ENCODE data around the gene SCN1A.

Gene SCN1A

GRCh38 chr2:166042768-166043390, 84.9 kb downstream of the SCN1A start:
- H3K4me1 ChIP-seq (ENCODE audit: control insufficient read depth, insufficient read depth, low read length): no peaks in the 10 kb centered on the region
- no peaks in the 10 kb centered on the region for H3K27me3 ChIP-seq (ENCODE audit: control insufficient read depth in 1 of 2, insufficient read depth in 2 of 2, low read length in 2 of 2)
- H3K9me3 ChIP-seq (ENCODE audit: control insufficient read depth in 2 of 2, low read length in 2 of 2): no peaks in the 10 kb centered on the region
- no peak overlapping the region for H3K9ac ChIP-seq (ENCODE audit: low read length in 2 of 2)
- no peak overlapping the region for H3K4me3 ChIP-seq (ENCODE audit: low read length in 2 of 2)
- H3K27ac ChIP-seq (ENCODE audit: low read length): no peak overlapping the region
- no peaks in the 10 kb centered on the region for H3K36me3 ChIP-seq (ENCODE audit: control insufficient read depth in 2 of 2, insufficient read depth in 2 of 2, low read length in 2 of 2)

- H3K9me3 ChIP-seq (ENCODE audit: control insufficient read depth in 2 of 2, low read length in 2 of 2): no peaks in the 10 kb centered on the region
- no peaks in the 10 kb centered on the region for H3K36me3 ChIP-seq (ENCODE audit: control insufficient read depth in 2 of 2, insufficient read depth in 2 of 2, low read length in 2 of 2)
- no peak overlapping the region for H3K9ac ChIP-seq (ENCODE audit: low read length in 2 of 2)
- no peaks in the 10 kb centered on the region for H3K4me1 ChIP-seq (ENCODE audit: control insufficient read depth, insufficient read depth, low read length)
- H3K4me3 ChIP-seq (ENCODE audit: low read length in 2 of 2): no peak overlapping the region
- H3K27me3 ChIP-seq (ENCODE audit: control insufficient read depth in 1 of 2, insufficient read depth in 2 of 2, low read length in 2 of 2): no peaks in the 10 kb centered on the region
- H3K27ac ChIP-seq (ENCODE audit: low read length): no peak overlapping the region
Measured at GRCh38 chr2:166042356-166042755, 85.5 kb downstream of the SCN1A start.

- no peaks in the 10 kb centered on the region for H3K4me1 ChIP-seq (ENCODE audit: control insufficient read depth, insufficient read depth, low read length)
- H3K9me3 ChIP-seq (ENCODE audit: control insufficient read depth in 2 of 2, low read length in 2 of 2): no peaks in the 10 kb centered on the region
- no peak overlapping the region for H3K27ac ChIP-seq (ENCODE audit: low read length)
- H3K9ac ChIP-seq (ENCODE audit: low read length in 2 of 2): no peak overlapping the region
- no peaks in the 10 kb centered on the region for H3K36me3 ChIP-seq (ENCODE audit: control insufficient read depth in 2 of 2, insufficient read depth in 2 of 2, low read length in 2 of 2)
- no peaks in the 10 kb centered on the region for H3K27me3 ChIP-seq (ENCODE audit: control insufficient read depth in 1 of 2, insufficient read depth in 2 of 2, low read length in 2 of 2)
- no peak overlapping the region for H3K4me3 ChIP-seq (ENCODE audit: low read length in 2 of 2)
Measured at GRCh38 chr2:166041613-166042012, 86.2 kb downstream of the SCN1A start.

- no peak overlapping the region for H3K27ac ChIP-seq (ENCODE audit: low read length)
- H3K4me1 ChIP-seq (ENCODE audit: control insufficient read depth, insufficient read depth, low read length): no peaks in the 10 kb centered on the region
- no peak overlapping the region for H3K9ac ChIP-seq (ENCODE audit: low read length in 2 of 2)
- no peaks in the 10 kb centered on the region for H3K36me3 ChIP-seq (ENCODE audit: control insufficient read depth in 2 of 2, insufficient read depth in 2 of 2, low read length in 2 of 2)
- no peak overlapping the region for H3K4me3 ChIP-seq (ENCODE audit: low read length in 2 of 2)
- H3K9me3 ChIP-seq (ENCODE audit: control insufficient read depth in 2 of 2, low read length in 2 of 2): no peaks in the 10 kb centered on the region
- no peaks in the 10 kb centered on the region for H3K27me3 ChIP-seq (ENCODE audit: control insufficient read depth in 1 of 2, insufficient read depth in 2 of 2, low read length in 2 of 2)
Measured at GRCh38 chr2:166032361-166032760, 95.5 kb downstream of the SCN1A start.

- no peak overlapping the region for H3K4me3 ChIP-seq (ENCODE audit: low read length in 2 of 2)
- no peak overlapping the region for H3K9ac ChIP-seq (ENCODE audit: low read length in 2 of 2)
- H3K36me3 ChIP-seq (ENCODE audit: control insufficient read depth in 2 of 2, insufficient read depth in 2 of 2, low read length in 2 of 2): no peaks in the 10 kb centered on the region
- H3K27ac ChIP-seq (ENCODE audit: low read length): no peak overlapping the region
- H3K27me3 ChIP-seq (ENCODE audit: control insufficient read depth in 1 of 2, insufficient read depth in 2 of 2, low read length in 2 of 2): no peaks in the 10 kb centered on the region
- H3K9me3 ChIP-seq (ENCODE audit: control insufficient read depth in 2 of 2, low read length in 2 of 2): no peaks in the 10 kb centered on the region
- H3K4me1 ChIP-seq (ENCODE audit: control insufficient read depth, insufficient read depth, low read length): no peaks in the 10 kb centered on the region
Measured at GRCh38 chr2:166031054-166031453, 96.8 kb downstream of the SCN1A start.

GRCh38 chr2:166025313-166025712, 102.5 kb downstream of the SCN1A start:
- H3K27ac ChIP-seq (ENCODE audit: low read length): no peak overlapping the region
- no peak overlapping the region for H3K9ac ChIP-seq (ENCODE audit: low read length in 2 of 2)
- no peaks in the 10 kb centered on the region for H3K36me3 ChIP-seq (ENCODE audit: control insufficient read depth in 2 of 2, insufficient read depth in 2 of 2, low read length in 2 of 2)
- H3K4me3 ChIP-seq (ENCODE audit: low read length in 2 of 2): no peak overlapping the region
- H3K4me1 ChIP-seq (ENCODE audit: control insufficient read depth, insufficient read depth, low read length): no peaks in the 10 kb centered on the region
- H3K27me3 ChIP-seq (ENCODE audit: control insufficient read depth in 1 of 2, insufficient read depth in 2 of 2, low read length in 2 of 2): no peaks in the 10 kb centered on the region
- no peaks in the 10 kb centered on the region for H3K9me3 ChIP-seq (ENCODE audit: control insufficient read depth in 2 of 2, low read length in 2 of 2)

- Histone ChIP-seq H3K4me1 (ENCODE audit: control insufficient read depth, insufficient read depth, low read length) (no peaks in the 10 kb centered on the region), H3K9ac (ENCODE audit: low read length in 2 of 2) (no peak overlapping the region), H3K27me3 (ENCODE audit: control insufficient read depth in 1 of 2, insufficient read depth in 2 of 2, low read length in 2 of 2) (no peaks in the 10 kb centered on the region), H3K4me3 (ENCODE audit: low read length in 2 of 2) (no peak overlapping the region), H3K36me3 (ENCODE audit: control insufficient read depth in 2 of 2, insufficient read depth in 2 of 2, low read length in 2 of 2) (no peaks in the 10 kb centered on the region), H3K27ac (ENCODE audit: low read length) (no peak overlapping the region), H3K9me3 (ENCODE audit: control insufficient read depth in 2 of 2, low read length in 2 of 2) (no peaks in the 10 kb centered on the region)
Measured at GRCh38 chr2:166017208-166017607, 110.6 kb downstream of the SCN1A start.

GRCh38 chr2:166013878-166014277, 113.9 kb downstream of the SCN1A start:
- Histone ChIP-seq H3K27ac (ENCODE audit: low read length) (no peak overlapping the region), H3K9ac (ENCODE audit: low read length in 2 of 2) (no peak overlapping the region), H3K27me3 (ENCODE audit: control insufficient read depth in 1 of 2, insufficient read depth in 2 of 2, low read length in 2 of 2) (no peaks in the 10 kb centered on the region), H3K4me1 (ENCODE audit: control insufficient read depth, insufficient read depth, low read length) (no peaks in the 10 kb centered on the region), H3K36me3 (ENCODE audit: control insufficient read depth in 2 of 2, insufficient read depth in 2 of 2, low read length in 2 of 2) (no peaks in the 10 kb centered on the region), H3K9me3 (ENCODE audit: control insufficient read depth in 2 of 2, low read length in 2 of 2) (no peaks in the 10 kb centered on the region), H3K4me3 (ENCODE audit: low read length in 2 of 2) (no peak overlapping the region)

GRCh38 chr2:166011660-166012059, 116.2 kb downstream of the SCN1A start:
- Histone ChIP-seq H3K27me3 (ENCODE audit: control insufficient read depth in 1 of 2, insufficient read depth in 2 of 2, low read length in 2 of 2) (no peaks in the 10 kb centered on the region), H3K4me3 (ENCODE audit: low read length in 2 of 2) (no peak overlapping the region), H3K27ac (ENCODE audit: low read length) (no peak overlapping the region), H3K36me3 (ENCODE audit: control insufficient read depth in 2 of 2, insufficient read depth in 2 of 2, low read length in 2 of 2) (no peaks in the 10 kb centered on the region), H3K9ac (ENCODE audit: low read length in 2 of 2) (no peak overlapping the region), H3K4me1 (ENCODE audit: control insufficient read depth, insufficient read depth, low read length) (no peaks in the 10 kb centered on the region), H3K9me3 (ENCODE audit: control insufficient read depth in 2 of 2, low read length in 2 of 2) (no peaks in the 10 kb centered on the region)

- no peaks in the 10 kb centered on the region for H3K4me1 ChIP-seq (ENCODE audit: control insufficient read depth, insufficient read depth, low read length)
- H3K27ac ChIP-seq (ENCODE audit: low read length): no peak overlapping the region
- no peaks in the 10 kb centered on the region for H3K27me3 ChIP-seq (ENCODE audit: control insufficient read depth in 1 of 2, insufficient read depth in 2 of 2, low read length in 2 of 2)
- H3K9ac ChIP-seq (ENCODE audit: low read length in 2 of 2): no peak overlapping the region
- no peak overlapping the region for H3K4me3 ChIP-seq (ENCODE audit: low read length in 2 of 2)
- H3K36me3 ChIP-seq (ENCODE audit: control insufficient read depth in 2 of 2, insufficient read depth in 2 of 2, low read length in 2 of 2): no peaks in the 10 kb centered on the region
- no peaks in the 10 kb centered on the region for H3K9me3 ChIP-seq (ENCODE audit: control insufficient read depth in 2 of 2, low read length in 2 of 2)
Measured at GRCh38 chr2:166000401-166000800, 127.4 kb downstream of the SCN1A start.

GRCh38 chr2:165990846-165991245, 137.0 kb downstream of the SCN1A start:
- no peaks in the 10 kb centered on the region for H3K27me3 ChIP-seq (ENCODE audit: control insufficient read depth in 1 of 2, insufficient read depth in 2 of 2, low read length in 2 of 2)
- no peaks in the 10 kb centered on the region for H3K36me3 ChIP-seq (ENCODE audit: control insufficient read depth in 2 of 2, insufficient read depth in 2 of 2, low read length in 2 of 2)
- no peak overlapping the region for H3K4me3 ChIP-seq (ENCODE audit: low read length in 2 of 2)
- H3K4me1 ChIP-seq (ENCODE audit: control insufficient read depth, insufficient read depth, low read length): no peaks in the 10 kb centered on the region
- H3K9ac ChIP-seq (ENCODE audit: low read length in 2 of 2): no peak overlapping the region
- H3K27ac ChIP-seq (ENCODE audit: low read length): no peak overlapping the region
- H3K9me3 ChIP-seq (ENCODE audit: control insufficient read depth in 2 of 2, low read length in 2 of 2): peaks cover 0 to 3% of the 10 kb centered on the region in 2 donors
